ENCODE measurements around the gene ZNF117.
"Not testable (repeated sequence)": the region's sequence is repeated elsewhere in the genome, so short reads cannot be mapped to it uniquely, and the experiment has no call there.

ZNF117 gene

GRCh38 chr7:65009394-65009793, 18.6 kb upstream of the ZNF117 start:
- not testable (repeated sequence) for H3K27ac ChIP-seq (ENCODE audit: low read depth, low read length); H3K36me3 ChIP-seq (ENCODE audit: control insufficient read depth in 1 of 2, insufficient read depth in 2 of 2, low read length in 2 of 2); H3K9ac ChIP-seq (ENCODE audit: low read depth in 1 of 2, low read length in 2 of 2); H3K4me1 ChIP-seq (ENCODE audit: control insufficient read depth in 1 of 2, insufficient read depth in 2 of 2, low read length in 2 of 2); H3K9me3 ChIP-seq (ENCODE audit: control insufficient read depth in 1 of 2, low read length in 2 of 2); H3K4me3 ChIP-seq (ENCODE audit: low read depth in 1 of 2, low read length in 2 of 2); H3K27me3 ChIP-seq (ENCODE audit: control insufficient read depth in 1 of 2, insufficient read depth in 2 of 2, low read length in 2 of 2)

GRCh38 chr7:65007036-65007435, 16.2 kb upstream of the ZNF117 start:
- H3K27ac ChIP-seq (ENCODE audit: low read depth, low read length); H3K36me3 ChIP-seq (ENCODE audit: control insufficient read depth in 1 of 2, insufficient read depth in 2 of 2, low read length in 2 of 2); H3K4me3 ChIP-seq (ENCODE audit: low read depth in 1 of 2, low read length in 2 of 2); H3K9me3 ChIP-seq (ENCODE audit: control insufficient read depth in 1 of 2, low read length in 2 of 2); H3K4me1 ChIP-seq (ENCODE audit: control insufficient read depth in 1 of 2, insufficient read depth in 2 of 2, low read length in 2 of 2); H3K27me3 ChIP-seq (ENCODE audit: control insufficient read depth in 1 of 2, insufficient read depth in 2 of 2, low read length in 2 of 2): not testable (repeated sequence)
- peak overlapping the region in 1 of 2 donors; percentile 85 for H3K9ac ChIP-seq (ENCODE audit: low read depth in 1 of 2, low read length in 2 of 2)

DNA sequence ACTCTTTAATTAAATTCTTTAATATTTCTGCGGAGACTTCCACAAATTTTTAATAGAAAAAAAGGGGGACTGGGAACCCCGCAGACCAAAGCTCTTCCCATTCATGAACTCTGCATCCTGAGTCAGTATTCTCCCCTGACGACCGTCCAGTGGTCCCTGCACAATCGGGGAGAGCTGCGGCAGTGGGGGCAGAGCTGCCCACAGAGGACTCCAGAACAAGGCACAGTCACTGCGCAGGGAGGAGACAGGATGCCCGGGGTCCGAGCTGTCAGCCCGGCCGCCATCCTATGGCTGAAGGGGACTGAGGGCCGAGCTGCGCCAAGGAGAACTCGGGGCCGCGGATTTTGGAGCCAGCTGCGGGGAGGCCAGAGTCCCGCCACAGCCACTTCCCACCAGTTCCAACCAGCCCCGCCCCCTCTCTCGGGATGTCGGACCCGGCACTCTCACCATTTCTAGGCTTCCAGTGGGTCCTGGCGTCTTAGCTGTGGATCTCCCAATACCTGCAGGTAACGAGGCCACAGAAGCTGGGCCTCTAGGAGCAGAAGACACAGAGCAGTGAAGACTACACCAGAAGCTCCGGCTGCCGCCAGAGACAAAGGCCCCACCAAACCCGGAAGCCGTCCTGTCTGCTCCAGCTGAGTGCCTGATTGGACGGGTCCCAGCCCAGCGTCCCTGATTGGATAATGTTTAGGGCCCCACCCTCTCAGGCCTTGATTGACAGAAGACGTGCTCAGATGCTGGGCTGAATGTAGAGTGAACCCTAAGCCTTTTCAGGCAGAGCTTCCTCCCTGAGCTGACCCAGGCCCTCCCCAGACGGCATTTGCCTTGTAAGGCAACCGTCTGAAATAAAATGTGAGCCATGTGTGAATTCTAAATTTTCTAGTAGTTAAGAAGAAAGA, 15.5 kb upstream of the ZNF117 start, which contains the start of gene ERV3-1:
TSS of gene ERV3-1 (minus strand) at position 594 of the 899 bp plus-strand sequence. CDS start 13,661 bp downstream, outside the sequence.
- H3K9ac ChIP-seq (ENCODE audit: low read depth in 1 of 2, low read length in 2 of 2): peak within 1 kb of the TSS; percentile 79 to 85
- H3K4me1 ChIP-seq (ENCODE audit: control insufficient read depth in 1 of 2, insufficient read depth in 2 of 2, low read length in 2 of 2): peaks cover 0 to 9% of the 10 kb centered on the region in 2 donors
- peaks cover 0 to 5% of the 10 kb centered on the region in 2 donors for H3K9me3 ChIP-seq (ENCODE audit: control insufficient read depth in 1 of 2, low read length in 2 of 2)
- peak within 1 kb of the TSS; percentile 88 to 89 for H3K4me3 ChIP-seq (ENCODE audit: low read depth in 1 of 2, low read length in 2 of 2)
- H3K27ac ChIP-seq (ENCODE audit: low read depth, low read length): peak within 1 kb of the TSS; percentile 78
- no peaks in the 10 kb centered on the region for H3K27me3 ChIP-seq (ENCODE audit: control insufficient read depth in 1 of 2, insufficient read depth in 2 of 2, low read length in 2 of 2)
- H3K36me3 ChIP-seq (ENCODE audit: control insufficient read depth in 1 of 2, insufficient read depth in 2 of 2, low read length in 2 of 2): peaks cover 0 to 3% of the 10 kb centered on the region in 2 donors

DNA sequence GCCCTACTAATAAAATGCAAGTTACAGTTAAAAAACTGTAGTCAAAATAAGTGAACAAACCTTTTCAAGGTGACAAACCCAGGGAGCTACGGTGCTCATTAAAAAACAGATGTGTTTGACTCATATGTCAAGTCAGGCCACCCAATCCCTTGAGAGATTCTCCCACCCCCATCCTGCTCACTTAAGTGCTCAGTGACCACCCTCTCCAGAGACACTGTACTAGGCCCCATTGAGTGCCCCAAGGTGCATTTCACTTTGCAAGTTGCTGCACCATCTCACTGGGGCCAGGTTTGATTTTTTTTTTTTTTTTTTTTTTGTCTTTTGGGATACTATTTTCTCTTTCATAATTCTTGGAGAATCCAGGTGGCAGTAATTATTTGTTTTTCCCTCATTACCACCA, 13.7 kb upstream of the ZNF117 start:
- no peak overlapping the region for H3K27ac ChIP-seq (ENCODE audit: low read depth, low read length)
- H3K4me3 ChIP-seq (ENCODE audit: low read depth in 1 of 2, low read length in 2 of 2): no peak overlapping the region
- H3K9me3 ChIP-seq (ENCODE audit: control insufficient read depth in 1 of 2, low read length in 2 of 2): peaks cover 0 to 5% of the 10 kb centered on the region in 2 donors
- H3K4me1 ChIP-seq (ENCODE audit: control insufficient read depth in 1 of 2, insufficient read depth in 2 of 2, low read length in 2 of 2): peaks cover 0 to 9% of the 10 kb centered on the region in 2 donors
- H3K27me3 ChIP-seq (ENCODE audit: control insufficient read depth in 1 of 2, insufficient read depth in 2 of 2, low read length in 2 of 2): no peaks in the 10 kb centered on the region
- H3K36me3 ChIP-seq (ENCODE audit: control insufficient read depth in 1 of 2, insufficient read depth in 2 of 2, low read length in 2 of 2): peaks cover 0 to 5% of the 10 kb centered on the region in 2 donors
- H3K9ac ChIP-seq (ENCODE audit: low read depth in 1 of 2, low read length in 2 of 2): no peak overlapping the region

DNA sequence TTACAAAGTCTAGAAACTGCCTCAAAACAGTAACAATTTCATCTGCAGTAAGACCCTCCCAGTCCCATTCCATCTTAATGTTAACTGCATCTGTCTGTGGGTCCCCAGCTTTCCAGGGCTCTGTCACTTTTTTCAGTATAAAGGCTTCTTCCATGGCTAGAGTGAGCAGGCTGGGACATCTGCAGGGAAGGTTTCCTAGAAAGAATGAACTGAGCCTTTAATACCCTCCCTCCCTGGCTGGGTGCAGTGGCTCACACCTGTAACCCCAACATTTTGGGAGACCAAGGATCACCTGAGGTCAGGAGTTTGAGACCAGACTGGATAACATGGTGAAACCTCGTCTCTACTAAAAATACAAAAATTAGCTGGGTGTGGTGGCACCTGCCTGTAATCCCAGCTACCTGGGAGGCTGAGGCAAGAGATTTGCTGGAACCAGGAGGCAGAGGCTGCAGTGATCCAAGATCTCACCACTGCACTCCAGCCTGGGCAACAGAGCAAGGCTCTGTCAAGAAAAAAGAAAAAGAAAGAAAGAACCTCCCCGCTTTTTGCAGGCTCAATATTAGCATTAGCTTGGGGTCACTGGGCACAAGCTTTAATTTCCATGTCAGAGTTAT, 12.2 kb upstream of the ZNF117 start:
- H3K4me3 ChIP-seq (ENCODE audit: low read depth in 1 of 2, low read length in 2 of 2): no peak overlapping the region
- H3K27me3 ChIP-seq (ENCODE audit: control insufficient read depth in 1 of 2, insufficient read depth in 2 of 2, low read length in 2 of 2): no peaks in the 10 kb centered on the region
- H3K27ac ChIP-seq (ENCODE audit: low read depth, low read length): no peak overlapping the region
- H3K9me3 ChIP-seq (ENCODE audit: control insufficient read depth in 1 of 2, low read length in 2 of 2): peaks cover 8 to 17% of the 10 kb centered on the region in 2 donors
- no peak overlapping the region for H3K9ac ChIP-seq (ENCODE audit: low read depth in 1 of 2, low read length in 2 of 2)
- peaks cover 8 to 9% of the 10 kb centered on the region in 2 donors for H3K36me3 ChIP-seq (ENCODE audit: control insufficient read depth in 1 of 2, insufficient read depth in 2 of 2, low read length in 2 of 2)
- peaks cover 0 to 9% of the 10 kb centered on the region in 2 donors for H3K4me1 ChIP-seq (ENCODE audit: control insufficient read depth in 1 of 2, insufficient read depth in 2 of 2, low read length in 2 of 2)

GRCh38 chr7:65001291-65001814, 10.5 kb upstream of the ZNF117 start:
- H3K27ac ChIP-seq (ENCODE audit: low read depth, low read length): no peak overlapping the region
- H3K9ac ChIP-seq (ENCODE audit: low read depth in 1 of 2, low read length in 2 of 2): no peak overlapping the region
- H3K4me1 ChIP-seq (ENCODE audit: control insufficient read depth in 1 of 2, insufficient read depth in 2 of 2, low read length in 2 of 2): peaks cover 0 to 9% of the 10 kb centered on the region in 2 donors

GRCh38 chr7:64999165-65000004, 8.5 kb upstream of the ZNF117 start:
- Histone ChIP-seq H3K9me3 (ENCODE audit: control insufficient read depth in 1 of 2, low read length in 2 of 2) (peaks cover 21 to 34% of the 10 kb centered on the region in 2 donors), H3K27me3 (ENCODE audit: control insufficient read depth in 1 of 2, insufficient read depth in 2 of 2, low read length in 2 of 2) (no peaks in the 10 kb centered on the region), H3K9ac (ENCODE audit: low read depth in 1 of 2, low read length in 2 of 2) (no peak overlapping the region), H3K4me3 (ENCODE audit: low read depth in 1 of 2, low read length in 2 of 2) (no peak overlapping the region), H3K4me1 (ENCODE audit: control insufficient read depth in 1 of 2, insufficient read depth in 2 of 2, low read length in 2 of 2) (no peaks in the 10 kb centered on the region), H3K36me3 (ENCODE audit: control insufficient read depth in 1 of 2, insufficient read depth in 2 of 2, low read length in 2 of 2) (peaks cover 8 to 9% of the 10 kb centered on the region in 2 donors), H3K27ac (ENCODE audit: low read depth, low read length) (no peak overlapping the region)

More at GRCh38 chr7:65001291-65001814, 10.5 kb upstream of the ZNF117 start:
- H3K27me3 ChIP-seq (ENCODE audit: control insufficient read depth in 1 of 2, insufficient read depth in 2 of 2, low read length in 2 of 2): no peaks in the 10 kb centered on the region
- no peak overlapping the region for H3K4me3 ChIP-seq (ENCODE audit: low read depth in 1 of 2, low read length in 2 of 2)
- H3K36me3 ChIP-seq (ENCODE audit: control insufficient read depth in 1 of 2, insufficient read depth in 2 of 2, low read length in 2 of 2): peaks cover 8 to 9% of the 10 kb centered on the region in 2 donors
- H3K9me3 ChIP-seq (ENCODE audit: control insufficient read depth in 1 of 2, low read length in 2 of 2): peaks cover 12 to 19% of the 10 kb centered on the region in 2 donors

DNA sequence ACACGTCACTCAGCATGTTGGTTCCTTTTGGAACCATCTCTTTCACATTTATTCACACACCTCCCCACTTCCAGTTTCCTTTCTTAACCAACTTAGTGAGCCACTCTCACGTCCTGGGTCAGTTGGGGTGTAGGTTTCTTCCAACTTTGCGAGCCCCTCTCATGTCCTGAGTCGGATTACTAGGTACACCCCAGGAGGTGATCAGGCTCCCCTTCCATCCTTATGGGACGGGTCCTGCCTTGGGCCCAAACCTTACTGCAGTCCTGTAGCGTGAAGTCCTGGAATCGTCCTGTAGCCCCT, 8.0 kb upstream of the ZNF117 start:
- H3K9ac ChIP-seq (ENCODE audit: low read depth in 1 of 2, low read length in 2 of 2): no peak overlapping the region
- peaks cover 8 to 9% of the 10 kb centered on the region in 2 donors for H3K36me3 ChIP-seq (ENCODE audit: control insufficient read depth in 1 of 2, insufficient read depth in 2 of 2, low read length in 2 of 2)
- H3K4me1 ChIP-seq (ENCODE audit: control insufficient read depth in 1 of 2, insufficient read depth in 2 of 2, low read length in 2 of 2): no peaks in the 10 kb centered on the region
- no peak overlapping the region for H3K27ac ChIP-seq (ENCODE audit: low read depth, low read length)
- no peak overlapping the region for H3K4me3 ChIP-seq (ENCODE audit: low read depth in 1 of 2, low read length in 2 of 2)
- H3K9me3 ChIP-seq (ENCODE audit: control insufficient read depth in 1 of 2, low read length in 2 of 2): peaks cover 23 to 40% of the 10 kb centered on the region in 2 donors
- no peaks in the 10 kb centered on the region for H3K27me3 ChIP-seq (ENCODE audit: control insufficient read depth in 1 of 2, insufficient read depth in 2 of 2, low read length in 2 of 2)

- Histone ChIP-seq H3K9ac (ENCODE audit: low read depth in 1 of 2, low read length in 2 of 2) (no peak overlapping the region), H3K4me1 (ENCODE audit: control insufficient read depth in 1 of 2, insufficient read depth in 2 of 2, low read length in 2 of 2) (no peaks in the 10 kb centered on the region), H3K9me3 (ENCODE audit: control insufficient read depth in 1 of 2, low read length in 2 of 2) (peaks cover 28 to 44% of the 10 kb centered on the region in 2 donors), H3K36me3 (ENCODE audit: control insufficient read depth in 1 of 2, insufficient read depth in 2 of 2, low read length in 2 of 2) (peaks cover 9 to 10% of the 10 kb centered on the region in 2 donors), H3K27ac (ENCODE audit: low read depth, low read length) (no peak overlapping the region), H3K27me3 (ENCODE audit: control insufficient read depth in 1 of 2, insufficient read depth in 2 of 2, low read length in 2 of 2) (no peaks in the 10 kb centered on the region), H3K4me3 (ENCODE audit: low read depth in 1 of 2, low read length in 2 of 2) (no peak overlapping the region)
Observed at GRCh38 chr7:64997927-64998391, 7.1 kb upstream of the ZNF117 start.

Measured in duodenal mucosa (tissue), 2 donors.